IMR-90 (cell line): ENCODE results near the gene EFHC2. TPM values are rescaled to one million over a fixed set of nuclear protein-coding genes. Genes with fewer than 3 reads are reported as not detected.

Source experiments
- ATAC-seq: fragments of 200-7000 bp; cut with Tn5 transposase; 2 replicates; pipeline ENCODE4 v1.9.1; 2020; ENCODE audit warnings: low read depth, mild to moderate bottlenecking, moderate library complexity
- BruUV-seq: library from RNA; stranded (reverse); fragments of 400-500 nt; replicated peaks from 2 replicates; lab custom pipeline; 2021; lab: Mats Ljungman, UMichigan
- CTCF ChIA-PET: fragments of 300-600 bp; formaldehyde crosslinking; extraction: SDS; loops from one replicate; lab custom pipeline; 2021; ENCODE audit warnings: antibody characterized with exemption; lab: Yijun Ruan, JAX
- POLR2A ChIA-PET: fragments of 300-600 bp; sonication (Branson Sonifier 250); formaldehyde crosslinking; loops from one replicate; lab custom pipeline; 2022; ENCODE audit warnings: antibody characterized with exemption; ENCODE audit not compliant: unreplicated experiment; lab: Charles Lee
- DNase-seq: peaks from one replicate; pipeline ENCODE4 v3.0.0; 2013
- H2AFZ ChIP-seq: replicated peaks from 2 replicates; pipeline ENCODE3; 2013; ENCODE audit warnings: low read length, mild to moderate bottlenecking; ENCODE audit not compliant: poor library complexity
- H2AK5ac ChIP-seq: 2 replicates; pipeline ENCODE4 v1.6.1; 2013; ENCODE audit warnings: low read depth, low read length, inconsistent platforms
- H2AK9ac ChIP-seq: replicated peaks from 2 replicates; pipeline ENCODE3; 2013; ENCODE audit warnings: mild to moderate bottlenecking, low read depth, low read length, moderate library complexity; ENCODE audit not compliant: poor library complexity
- H2BK120ac ChIP-seq: 2 replicates; pipeline ENCODE4 v1.6.1; 2013; ENCODE audit warnings: low read depth, low read length, inconsistent platforms
- H2BK15ac ChIP-seq: 3 replicates; pipeline ENCODE4 v1.6.1; 2013; ENCODE audit warnings: low read depth, low read length, inconsistent platforms
- H2BK20ac ChIP-seq: 2 replicates; pipeline ENCODE4 v1.6.1; 2013; ENCODE audit warnings: low read depth, mild to moderate bottlenecking, inconsistent platforms, low read length, moderate library complexity
- H2BK5ac ChIP-seq: 2 replicates; pipeline ENCODE4 v1.6.1; 2013; ENCODE audit warnings: mild to moderate bottlenecking, low read depth, low read length, inconsistent platforms; ENCODE audit not compliant: poor library complexity, severe bottlenecking
- H3K14ac ChIP-seq: replicated peaks from 2 replicates; pipeline ENCODE4 v1.6.1; 2013; ENCODE audit warnings: low read depth, low read length, inconsistent platforms
- H3K18ac ChIP-seq: 2 replicates; pipeline ENCODE4 v1.6.1; 2013; ENCODE audit warnings: low read depth, low read length, control low read depth
- H3K23ac ChIP-seq: 2 replicates; pipeline ENCODE4 v1.6.1; 2013; ENCODE audit warnings: low read depth, low read length, inconsistent platforms
- H3K27ac ChIP-seq: 2 replicates; pipeline ENCODE4 v1.5.1; 2013; ENCODE audit warnings: mild to moderate bottlenecking, control low read depth, low read length; ENCODE audit not compliant: insufficient read depth
- H3K27me3 ChIP-seq: 2 replicates; pipeline ENCODE4 v1.6.1; 2013; ENCODE audit warnings: low read length; ENCODE audit not compliant: control insufficient read depth, insufficient read depth
- H3K36me3 ChIP-seq: 2 replicates; pipeline ENCODE4 v1.6.1; 2013; ENCODE audit warnings: low read length, mixed read lengths; ENCODE audit not compliant: control insufficient read depth, insufficient read depth
- H3K4ac ChIP-seq: 2 replicates; pipeline ENCODE4 v1.6.1; 2013; ENCODE audit warnings: low read depth, low read length, inconsistent platforms
- H3K4me1 ChIP-seq: 2 replicates; pipeline ENCODE4 v1.6.1; 2013; ENCODE audit warnings: low read length, mixed read lengths; ENCODE audit not compliant: control insufficient read depth, insufficient read depth
- H3K4me2 ChIP-seq: 2 replicates; pipeline ENCODE4 v1.6.1; 2013; ENCODE audit warnings: low read depth, mild to moderate bottlenecking, control low read depth, low read length, moderate library complexity
- H3K4me3 ChIP-seq: 2 replicates; pipeline ENCODE4 v1.5.1; 2013; ENCODE audit warnings: low read depth, mild to moderate bottlenecking, control low read depth, low read length, moderate library complexity; ENCODE audit not compliant: insufficient read depth
- H3K56ac ChIP-seq: 2 replicates; pipeline ENCODE4 v1.6.1; 2013; ENCODE audit warnings: low read length, inconsistent platforms; ENCODE audit not compliant: insufficient read depth; ENCODE audit errors: extremely low read depth
- H3K79me1 ChIP-seq, 2 experiments: 2 replicates each; pipeline ENCODE4 v1.6.1; 2013; ENCODE audit warnings: low read length in 2 of 2, inconsistent platforms in 1 of 2, low read depth in 1 of 2
- H3K9ac ChIP-seq: 2 replicates; pipeline ENCODE4 v1.6.1; 2013; ENCODE audit warnings: low read depth, low read length, control low read depth
- H3K9me1 ChIP-seq: 2 replicates; pipeline ENCODE4 v1.6.1; 2013; ENCODE audit warnings: low read length, inconsistent platforms; ENCODE audit not compliant: insufficient read depth
- H3K9me3 ChIP-seq: 2 replicates; pipeline ENCODE4 v1.6.1; 2013; ENCODE audit warnings: low read length; ENCODE audit not compliant: control insufficient read depth, insufficient read depth
- H4K20me1 ChIP-seq: 2 replicates; pipeline ENCODE4 v1.6.1; 2013; ENCODE audit warnings: low read length, inconsistent platforms; ENCODE audit not compliant: insufficient read depth
- H4K5ac ChIP-seq: 2 replicates; pipeline ENCODE4 v1.6.1; 2013; ENCODE audit warnings: mild to moderate bottlenecking, low read depth, low read length, control low read depth
- H4K8ac ChIP-seq, 2 experiments: 2 replicates each; pipeline ENCODE4 v1.6.1; 2013; ENCODE audit warnings: low read depth in 2 of 2, low read length in 2 of 2, control low read depth in 1 of 2, inconsistent platforms in 1 of 2
- H4K91ac ChIP-seq: 2 replicates; pipeline ENCODE4 v1.6.1; 2013; ENCODE audit warnings: low read depth, low read length, inconsistent platforms; ENCODE audit not compliant: insufficient read depth
- BHLHE40 ChIP-seq: fragments of 150-350 bp; IDR thresholded peaks from 2 replicates; pipeline ENCODE4 v1.6.1; 2016; ENCODE audit warnings: mild to moderate bottlenecking, low read depth, low read length
- CEBPB ChIP-seq: IDR thresholded peaks from 2 replicates; pipeline ENCODE4 v1.6.1; 2012; ENCODE audit warnings: low read depth, low read length, improper control_type of control experiment
- CHD1 ChIP-seq: IDR thresholded peaks from 2 replicates; pipeline ENCODE4 v1.6.1; 2012; ENCODE audit warnings: low read depth, low read length, improper control_type of control experiment
- FOS ChIP-seq: fragments of 150-350 bp; IDR thresholded peaks from 2 replicates; pipeline ENCODE4 v1.6.1; 2016; ENCODE audit warnings: low read depth, low read length
- MAZ ChIP-seq: IDR thresholded peaks from 2 replicates; pipeline ENCODE4 v1.6.1; 2012; ENCODE audit warnings: low read depth, mild to moderate bottlenecking, low read length, improper control_type of control experiment, moderate library complexity, borderline replicate concordance
- MXI1 ChIP-seq: IDR thresholded peaks from 2 replicates; pipeline ENCODE4 v1.6.1; 2012; ENCODE audit warnings: low read depth, mild to moderate bottlenecking, low read length, moderate library complexity, borderline replicate concordance
- NFE2L2 ChIP-seq: fragments of 150-350 bp; IDR thresholded peaks from 2 replicates; pipeline ENCODE4 v1.6.1; 2016; ENCODE audit warnings: low read depth, mild to moderate bottlenecking, low read length
- POLR2A ChIP-seq: IDR thresholded peaks from 2 replicates; pipeline ENCODE4 v1.6.1; 2012; ENCODE audit warnings: mild to moderate bottlenecking, low read depth, low read length
- RAD21 ChIP-seq: IDR thresholded peaks from 2 replicates; pipeline ENCODE4 v1.6.1; 2012; ENCODE audit warnings: low read length, improper control_type of control experiment
- RCOR1 ChIP-seq: IDR thresholded peaks from 2 replicates; pipeline ENCODE4 v1.6.1; 2012; ENCODE audit warnings: mild to moderate bottlenecking, low read length, improper control_type of control experiment; ENCODE audit not compliant: insufficient replicate concordance
- RFX5 ChIP-seq: IDR thresholded peaks from 2 replicates; pipeline ENCODE4 v1.8.0; 2012; ENCODE audit warnings: low read depth, mild to moderate bottlenecking, low read length, moderate library complexity
- SMC3 ChIP-seq: fragments of 150-350 bp; IDR thresholded peaks from 2 replicates; pipeline ENCODE4 v1.6.1; 2016; ENCODE audit warnings: low read depth, mild to moderate bottlenecking, antibody characterized with exemption, low read length, moderate library complexity
- WGBS, 2 experiments: methylation state at CpG; one replicate each; pipeline versions ENCODE4 v1.1.5 to v1.1.7; 2013; ENCODE audit warnings: missing lambda C conversion rate in 2 of 2; ENCODE audit not compliant: insufficient read length in 1 of 2; ENCODE audit errors: extremely low coverage in 2 of 2; 5-methylcytosine and 5-hydroxymethylcytosine counted together
- dilution Hi-C: fragments of 300-500 bp; cut with HindIII; formaldehyde crosslinking; loops from one replicate; pipeline ENCODE4 v1.14.3; 2018; ENCODE audit warnings: low sequenced_read_pairs; ENCODE audit not compliant: unreplicated experiment
- in situ Hi-C: fragments of 300-500 bp; cut with MboI; formaldehyde crosslinking; loops from 3 replicates; pipeline ENCODE4 v1.14.3; 2019; ENCODE audit warnings: low sequenced_read_pairs, inconsistent platforms, mixed read lengths
- intact Hi-C: fragments of 100-400 bp; cut with micrococcal nuclease; formaldehyde crosslinking; loops from 2 replicates; pipeline ENCODE4 v1.10.0; 2022
- polyA plus RNA-seq, 3 experiments: library from polyadenylated mRNA; depleted of rRNA; stranded (reverse); fragments of >200 nt; gene quantifications; 2 replicates each; pipeline ENCODE4 v1.2.3, GENCODE V29; 2012; ENCODE audit warnings: low replicate concordance in 1 of 3
- total RNA-seq: library from RNA; depleted of rRNA; stranded (reverse); fragments of >200 nt; gene quantifications from 2 replicates; pipeline ENCODE4 v1.2.3, GENCODE V29; 2012
- TF ChIP-seq, protein P1 (sequence below): fragments of 150-350 bp; IDR thresholded peaks from 2 replicates; pipeline ENCODE4 v1.6.1; 2017; ENCODE audit warnings: mild to moderate bottlenecking, antibody characterized with exemption, low read length, low read depth

EFHC2 gene
- total and polyA plus RNA-seq, 2 of the 4 experiments (the other 2 are of a cell fraction): 0.18 to 0.24 TPM

DNA sequence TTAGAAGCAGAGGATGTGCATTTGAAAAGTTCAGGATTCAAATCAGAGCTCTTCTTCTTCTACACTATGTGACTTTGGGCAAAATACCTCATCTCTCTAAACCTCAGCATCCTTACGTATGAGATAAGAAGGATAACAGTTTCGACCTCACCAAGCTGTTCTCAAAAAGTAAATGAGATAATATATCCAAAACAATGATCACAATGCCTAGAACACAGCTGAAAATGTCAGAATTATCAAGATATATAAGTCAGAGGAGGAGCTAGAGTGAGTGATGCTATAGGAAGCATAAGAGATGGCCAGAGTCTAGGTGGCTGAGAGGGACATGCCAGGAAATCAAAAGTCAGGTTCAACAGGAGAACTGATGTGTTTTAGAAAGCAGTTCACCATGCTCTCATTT is 168.0 kb downstream of the EFHC2 start:
- Histone ChIP-seq H3K9me3 (no peaks in the 10 kb centered on the region), H3K27me3 (peaks cover 2% of the 10 kb centered on the region; the same call in 1 of the 2 replicates), H2AK5ac (no peak overlapping the region), H2BK20ac (no peak overlapping the region), H3K9ac (no peak overlapping the region), H2BK120ac (no peak overlapping the region), H3K4me3 (no peak overlapping the region), H3K4me2 (no peak overlapping the region), H3K9me1 (no peaks in the 10 kb centered on the region), H3K4ac (no peak overlapping the region), H3K14ac (no peak overlapping the region), H4K8ac (no peak overlapping the region), H2BK5ac (no peak overlapping the region), H3K4me1 (no peaks in the 10 kb centered on the region), H3K23ac (no peak overlapping the region), H4K5ac (no peak overlapping the region), H3K18ac (no peak overlapping the region), H2BK15ac (no peak overlapping the region), H3K27ac (no peak overlapping the region), H4K20me1 (no peaks in the 10 kb centered on the region), H3K56ac (no peak overlapping the region), H3K36me3 (no peaks in the 10 kb centered on the region), H2AK9ac (no peak overlapping the region), H2AFZ (no peak overlapping the region), H3K79me1 (no peaks in the 10 kb centered on the region), H4K91ac (no peak overlapping the region)
- in situ Hi-C loops: no loop called here
- no TSS peak for BruUV-seq
- dilution Hi-C loops: no loop called here
- intact Hi-C loops: no loop called here
- CTCF ChIA-PET: no interaction called here
- DNase-seq (no peak), ATAC-seq (no peak)
- TF ChIP-seq SMC3 (no peak), RAD21 (no peak), CHD1 (no peak), MAZ (no peak), RCOR1 (no peak), FOS (no peak), MXI1 (no peak), CEBPB (no peak), NFE2L2 (no peak), RFX5 (no peak), BHLHE40 (no peak), POLR2A (no peak)
- TF ChIP-seq, protein P1, sequence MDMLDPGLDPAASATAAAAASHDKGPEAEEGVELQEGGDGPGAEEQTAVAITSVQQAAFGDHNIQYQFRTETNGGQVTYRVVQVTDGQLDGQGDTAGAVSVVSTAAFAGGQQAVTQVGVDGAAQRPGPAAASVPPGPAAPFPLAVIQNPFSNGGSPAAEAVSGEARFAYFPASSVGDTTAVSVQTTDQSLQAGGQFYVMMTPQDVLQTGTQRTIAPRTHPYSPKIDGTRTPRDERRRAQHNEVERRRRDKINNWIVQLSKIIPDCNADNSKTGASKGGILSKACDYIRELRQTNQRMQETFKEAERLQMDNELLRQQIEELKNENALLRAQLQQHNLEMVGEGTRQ: no peak
- WGBS, 2 experiments: no CpG with 5 or more reads among the region's 2 CpGs
- POLR2A ChIA-PET: no interaction called here
